Stimulated activated CD8-positive, alpha-beta memory T cell treated with anti-CD3 and anti-CD28 coated beads, Interleukin-12 subunit alpha, Interleukin-12 subunit beta, amount 100 ng/mL, for 24 hours (primary cell): ENCODE data around the gene FRMPD4.
"Not testable (repeated sequence)": the region's sequence is repeated elsewhere in the genome, so short reads cannot be mapped to it uniquely, and the experiment has no call there.

Experiments used
- DNase-seq: peaks from one replicate; pipeline ENCODE4 v3.0.0-alpha.2; 2020; ENCODE audit errors: extremely low read depth

Gene FRMPD4

GRCh38 chrX:12440246-12440645, 302.0 kb downstream of the FRMPD4 start:
- no peak for DNase-seq

- DNase-seq: no peak
Observed at GRCh38 chrX:12441381-12442128, 303.3 kb downstream of the FRMPD4 start.

DNA sequence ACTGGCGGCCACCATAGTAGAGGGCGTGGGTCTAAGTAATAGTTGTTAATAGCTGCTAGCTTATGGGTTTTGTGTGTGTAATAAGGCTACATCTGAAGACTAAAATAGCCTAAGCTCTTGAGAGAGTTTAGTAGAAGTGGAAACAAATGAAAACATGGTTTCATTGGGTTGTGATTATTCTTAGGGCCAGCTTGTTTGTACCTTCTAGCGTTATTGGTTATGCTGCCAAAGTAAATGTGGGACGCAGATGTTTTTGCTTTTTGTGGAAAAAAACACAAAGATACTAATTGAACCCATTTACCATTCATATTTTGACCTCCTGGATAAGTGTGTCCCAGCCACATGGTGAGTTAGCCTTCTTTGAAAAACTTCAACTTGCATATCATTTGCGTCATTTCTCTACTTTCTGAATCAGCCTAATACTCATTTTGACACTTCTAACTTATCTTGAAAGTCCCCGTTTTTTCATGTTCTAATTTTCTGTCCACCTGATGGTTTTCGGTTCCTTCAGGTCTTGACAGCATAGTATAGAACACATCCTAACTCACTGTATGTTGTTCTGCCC, 305.3 kb downstream of the FRMPD4 start:
- no peak for DNase-seq

DNA sequence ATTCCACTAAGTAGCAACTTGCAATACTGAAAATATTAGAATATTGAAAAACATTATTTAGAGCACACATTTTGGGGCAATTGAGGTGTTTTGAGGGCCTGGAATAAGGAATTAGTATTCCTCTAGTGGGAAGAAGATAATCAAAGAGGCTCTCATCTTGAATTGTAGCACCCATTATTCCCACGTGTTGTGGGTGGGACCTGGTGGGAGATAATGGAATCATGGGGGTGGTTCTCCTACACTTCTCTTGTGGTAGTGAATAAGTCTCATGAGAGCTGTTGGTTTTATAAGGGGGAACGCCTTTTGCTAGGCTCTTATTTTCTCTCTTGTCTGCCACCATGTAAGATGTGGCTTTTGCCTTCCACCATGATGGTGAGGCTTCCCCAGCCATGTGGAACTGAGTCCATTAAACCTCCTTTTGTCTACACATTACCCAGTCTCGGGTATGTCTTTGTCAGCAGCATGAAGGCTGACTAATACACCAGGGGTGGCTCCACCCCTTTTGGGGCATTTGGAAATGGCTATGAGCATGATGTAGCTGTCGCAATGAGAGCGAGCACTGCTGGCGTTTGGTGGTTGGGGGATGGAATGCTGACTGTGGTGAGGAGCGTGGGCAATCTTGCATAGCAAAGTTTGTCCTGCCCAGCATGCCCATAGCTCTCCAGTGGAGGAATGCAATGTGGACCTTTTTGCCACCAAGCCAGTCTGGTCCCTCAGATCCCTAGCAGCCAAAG, 308.2 kb downstream of the FRMPD4 start:
- no peak for DNase-seq

DNA sequence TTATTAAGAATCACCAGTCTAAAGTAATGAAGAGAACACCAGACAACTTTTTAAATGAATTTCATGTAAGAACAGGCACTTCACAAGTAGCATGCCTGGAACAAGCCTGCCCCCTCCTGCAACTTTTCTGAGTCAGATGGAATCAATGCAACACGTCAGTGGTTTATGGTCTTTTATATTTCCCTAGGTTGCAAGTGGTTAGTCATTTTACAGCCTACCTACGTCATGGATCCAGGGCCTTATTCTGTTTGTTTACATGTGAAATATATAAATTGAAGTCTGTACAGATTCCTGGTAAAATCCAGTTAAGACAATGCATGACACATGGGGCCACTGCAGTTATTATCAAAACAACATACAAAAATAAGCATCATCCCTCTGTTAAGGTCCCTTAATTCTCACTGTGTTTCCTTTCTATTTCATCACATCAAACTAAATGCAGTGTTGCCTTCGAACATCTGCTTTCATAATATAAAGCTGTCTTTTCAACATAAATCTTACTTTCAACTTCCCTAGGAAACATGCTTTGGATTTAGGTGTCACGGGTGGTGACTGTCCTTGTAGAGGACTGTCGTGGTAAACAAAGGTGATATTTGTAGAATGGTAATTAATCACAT, 309.3 kb downstream of the FRMPD4 start:
- no peak for DNase-seq

- DNase-seq: no peak
Observed at GRCh38 chrX:12452268-12452667, 314.0 kb downstream of the FRMPD4 start.

DNA sequence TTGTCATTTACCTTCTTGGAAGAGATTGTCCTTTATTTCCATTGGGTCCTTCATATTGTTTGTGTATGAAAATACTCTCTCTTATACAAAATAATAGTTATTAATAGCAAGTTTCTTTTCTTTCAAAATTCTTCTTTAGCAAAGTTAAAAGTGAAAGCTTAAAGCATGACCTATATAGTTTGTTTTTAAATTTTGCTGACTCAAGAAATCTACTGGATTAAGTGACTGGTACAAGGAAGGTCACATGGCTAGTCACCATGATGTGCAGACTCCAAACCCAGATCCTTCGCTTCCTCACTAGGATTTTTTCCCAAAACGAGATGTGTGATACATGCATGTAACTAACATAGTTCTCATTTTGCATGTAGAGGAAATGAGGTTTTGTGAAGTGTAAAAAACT, 322.7 kb downstream of the FRMPD4 start:
- DNase-seq: no peak

- DNase-seq: no peak
Observed at GRCh38 chrX:12463052-12463451, 324.8 kb downstream of the FRMPD4 start.

DNA sequence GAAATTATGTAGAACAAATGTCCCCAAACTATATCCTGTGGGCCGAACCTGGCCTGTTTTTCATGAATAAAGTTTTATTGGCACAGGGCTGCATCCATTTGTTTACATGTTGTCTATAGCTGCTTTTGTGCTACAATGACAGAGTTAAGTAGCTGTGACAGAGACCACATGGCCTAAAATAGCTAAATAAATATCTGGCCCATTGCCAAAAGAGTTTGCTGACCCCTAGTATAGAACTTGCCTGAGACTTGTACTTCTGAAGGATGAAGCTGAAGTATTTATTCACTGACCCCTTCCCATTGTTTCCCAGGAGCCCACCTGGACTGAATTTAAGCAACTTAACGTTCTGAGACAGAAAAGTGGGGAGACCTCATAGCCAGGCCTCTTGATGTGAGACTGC, 325.6 kb downstream of the FRMPD4 start:
- DNase-seq: no peak

DNA sequence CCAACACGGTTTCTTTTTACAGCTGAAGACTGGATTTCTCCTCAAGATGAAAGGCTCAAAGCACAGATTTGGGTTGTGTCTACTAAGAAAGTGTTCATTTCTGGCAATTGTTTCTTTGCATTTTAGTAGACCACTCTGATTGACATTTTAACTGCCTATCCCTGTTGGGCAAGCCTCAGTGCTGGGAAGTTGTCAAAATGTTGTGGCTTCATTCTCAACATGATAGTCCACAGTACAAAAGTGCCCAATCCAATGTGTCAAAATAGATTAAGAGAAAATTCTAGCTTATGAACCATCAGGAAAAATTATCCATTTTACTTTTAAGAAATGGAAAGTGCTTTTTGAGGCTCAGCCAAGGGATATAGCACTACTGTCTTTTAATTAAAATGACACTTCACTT, 329.0 kb downstream of the FRMPD4 start:
- no peak for DNase-seq

- no peak for DNase-seq
Observed at GRCh38 chrX:12469296-12469695, 331.0 kb downstream of the FRMPD4 start.

DNA sequence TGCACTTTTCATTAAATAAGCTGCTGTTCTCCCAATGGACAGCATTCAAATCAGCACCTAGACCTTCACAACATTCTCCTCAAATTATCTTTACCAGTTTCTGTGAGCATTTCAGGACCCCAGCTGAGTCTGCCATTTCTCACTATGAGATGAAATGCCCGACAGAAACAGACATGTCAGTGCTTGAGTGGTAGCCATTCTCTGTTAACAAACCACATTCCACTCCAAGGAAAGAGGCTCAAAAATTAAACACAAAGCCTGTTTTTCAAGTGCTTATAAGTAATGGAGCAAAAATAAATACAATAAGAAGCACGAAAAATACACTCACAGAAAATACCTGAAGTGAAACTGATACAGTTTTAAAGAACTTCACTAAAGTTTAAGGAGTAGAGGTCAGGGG, 332.8 kb downstream of the FRMPD4 start:
- DNase-seq: no peak

- no peak for DNase-seq
Observed at GRCh38 chrX:12480956-12481355, 342.7 kb downstream of the FRMPD4 start.

DNA sequence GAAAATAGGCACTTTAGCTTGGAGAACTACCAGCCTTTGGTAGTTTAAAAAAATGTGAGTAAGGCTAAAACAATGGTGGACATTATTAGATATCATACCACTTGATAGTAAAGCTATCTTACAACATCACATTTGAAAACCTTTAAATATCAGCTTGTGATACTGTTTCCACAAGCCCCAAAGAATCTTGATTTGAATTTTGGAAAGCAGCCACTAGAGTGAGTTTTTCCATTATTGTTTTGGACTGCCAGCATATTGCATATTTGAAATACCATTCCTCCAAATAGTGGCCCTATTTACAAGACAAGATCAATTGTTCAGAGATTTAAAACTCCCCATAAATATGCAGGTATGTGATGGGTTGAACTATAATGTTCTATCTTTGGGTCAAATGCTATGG, 349.9 kb downstream of the FRMPD4 start:
- DNase-seq: no peak

DNA sequence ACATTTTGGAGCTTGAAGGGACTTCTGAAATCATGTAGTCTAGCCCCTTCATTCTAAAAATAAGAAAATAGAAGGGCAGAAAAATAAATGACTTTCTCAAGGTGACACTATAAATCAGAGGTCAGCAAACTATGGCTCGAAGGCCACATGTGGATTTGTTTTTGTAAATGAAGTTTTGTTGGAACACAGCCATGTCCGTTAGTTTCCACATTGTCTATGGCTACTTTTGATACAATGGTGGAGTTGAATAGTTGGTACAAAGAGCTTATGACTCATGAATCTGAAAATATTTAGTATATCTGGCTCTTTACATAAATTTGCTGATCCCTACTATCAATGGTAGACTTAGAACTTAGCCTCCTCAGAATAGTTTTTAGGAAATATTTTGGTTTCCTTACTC, 350.5 kb downstream of the FRMPD4 start:
- DNase-seq: no peak

- DNase-seq: no peak
Observed at GRCh38 chrX:12489341-12489740, 351.1 kb downstream of the FRMPD4 start.

- DNase-seq: no peak
Observed at GRCh38 chrX:12494400-12495138, 356.3 kb downstream of the FRMPD4 start.

- DNase-seq: no peak
Observed at GRCh38 chrX:12496343-12496742, 358.1 kb downstream of the FRMPD4 start.

GRCh38 chrX:12497832-12498591, 359.7 kb downstream of the FRMPD4 start:
- DNase-seq: no peak

GRCh38 chrX:12505127-12505526, 366.9 kb downstream of the FRMPD4 start:
- DNase-seq: no peak

DNA sequence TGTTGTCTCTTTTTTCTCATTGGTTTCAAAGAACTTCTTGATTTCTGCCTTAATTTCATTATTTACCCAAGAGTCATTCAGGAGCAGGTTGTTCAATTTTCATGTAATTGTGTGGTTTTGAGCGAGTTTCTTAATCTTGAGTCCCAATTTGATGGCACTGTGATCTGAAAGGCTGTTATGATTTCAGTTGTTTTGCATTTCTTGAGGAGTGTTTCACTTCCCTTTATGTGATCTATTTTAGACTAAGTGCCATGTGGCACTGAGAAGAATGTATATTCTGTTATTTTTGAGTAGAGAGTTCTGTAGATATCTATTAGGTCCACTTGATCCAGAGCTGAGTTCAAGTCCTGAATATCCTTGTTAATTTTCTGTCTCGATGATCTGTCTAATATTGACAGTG, 377.1 kb downstream of the FRMPD4 start:
- not testable (repeated sequence) for DNase-seq
